SU-DHL-6 (cell line): ENCODE data around the gene POU2F3.

Experiments
- EZH2phosphoT487 ChIP-seq: fragments of 200-600 bp; sonication (generic), shearing (Covaris generic); conservative IDR thresholded peaks from 2 replicates; pipeline ENCODE4 v1.6.1; 2018; ENCODE audit warnings: mild to moderate bottlenecking, antibody characterized with exemption, low read length, moderate library complexity, mixed read lengths
- TF ChIP-seq, protein P1 (sequence below): fragments of 200-600 bp; sonication (generic); IDR thresholded peaks from one replicate; pipeline ENCODE4 v1.5.1; 2017; ENCODE audit warnings: antibody characterized with exemption, mild to moderate bottlenecking, low read length, moderate library complexity; ENCODE audit not compliant: insufficient read depth, poor library complexity, severe bottlenecking

DNA sequence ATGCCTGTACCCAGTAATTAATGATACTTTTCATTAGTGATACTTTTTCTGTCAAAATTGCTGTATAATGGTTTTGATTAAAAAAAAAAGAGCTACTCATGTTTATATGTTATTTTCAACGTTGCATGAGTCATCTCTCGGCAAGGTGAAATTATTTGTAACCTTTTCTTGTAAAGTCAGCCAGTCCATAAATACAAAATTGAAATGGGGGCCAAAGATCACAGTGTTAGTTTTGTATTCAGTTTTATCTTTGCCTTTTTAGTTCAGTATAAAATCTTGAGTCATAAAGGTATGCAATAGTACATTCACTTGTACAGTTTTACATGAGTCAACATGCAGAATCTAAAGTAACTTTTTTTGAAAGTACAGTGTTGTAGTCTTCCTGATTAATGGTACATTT lies 100.6 kb downstream of the POU2F3 start:
- TF ChIP-seq, protein P1, sequence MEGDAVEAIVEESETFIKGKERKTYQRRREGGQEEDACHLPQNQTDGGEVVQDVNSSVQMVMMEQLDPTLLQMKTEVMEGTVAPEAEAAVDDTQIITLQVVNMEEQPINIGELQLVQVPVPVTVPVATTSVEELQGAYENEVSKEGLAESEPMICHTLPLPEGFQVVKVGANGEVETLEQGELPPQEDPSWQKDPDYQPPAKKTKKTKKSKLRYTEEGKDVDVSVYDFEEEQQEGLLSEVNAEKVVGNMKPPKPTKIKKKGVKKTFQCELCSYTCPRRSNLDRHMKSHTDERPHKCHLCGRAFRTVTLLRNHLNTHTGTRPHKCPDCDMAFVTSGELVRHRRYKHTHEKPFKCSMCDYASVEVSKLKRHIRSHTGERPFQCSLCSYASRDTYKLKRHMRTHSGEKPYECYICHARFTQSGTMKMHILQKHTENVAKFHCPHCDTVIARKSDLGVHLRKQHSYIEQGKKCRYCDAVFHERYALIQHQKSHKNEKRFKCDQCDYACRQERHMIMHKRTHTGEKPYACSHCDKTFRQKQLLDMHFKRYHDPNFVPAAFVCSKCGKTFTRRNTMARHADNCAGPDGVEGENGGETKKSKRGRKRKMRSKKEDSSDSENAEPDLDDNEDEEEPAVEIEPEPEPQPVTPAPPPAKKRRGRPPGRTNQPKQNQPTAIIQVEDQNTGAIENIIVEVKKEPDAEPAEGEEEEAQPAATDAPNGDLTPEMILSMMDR: no peak
- TF ChIP-seq EZH2phosphoT487: no peak
